HEK293 (cell line): ENCODE measurements around the gene PRAC1.
A peak's percentile ranks its signal among the peaks of the same experiment; 100 is the strongest.

Source experiments
- CTCF ChIA-PET: fragments of 350-600 bp; formaldehyde crosslinking; extraction: SDS; loops from one replicate; lab custom pipeline; 2021; ENCODE audit warnings: antibody characterized with exemption; lab: Yijun Ruan, JAX
- POLR2A ChIA-PET: fragments of 300-600 bp; formaldehyde crosslinking; extraction: SDS; loops from one replicate; lab custom pipeline; 2020; ENCODE audit warnings: antibody characterized with exemption, inconsistent platforms; lab: Yijun Ruan, JAX
- H3K27ac ChIP-seq: fragments of 200-500 bp; sonication (Bioruptor generic); 2 replicates; pipeline ENCODE4 v1.5.1; 2014; ENCODE audit warnings: low read depth, low read length, control low read depth, inconsistent platforms; ENCODE audit errors: extremely low read depth
- H3K36me3 ChIP-seq, 2 experiments: fragments of 200-500 bp in 1 of 2; sonication (Bioruptor generic) in 1 of 2; 1 replicate in 1 of 2; 2 replicates in 1 of 2; pipeline ENCODE4 v1.5.1; 2014 to 2017; ENCODE audit warnings: inconsistent platforms in 2 of 2, low read length in 2 of 2; ENCODE audit not compliant: control insufficient read depth in 2 of 2, insufficient read depth in 1 of 2
- H3K4me1 ChIP-seq: fragments of 200-500 bp; sonication (Bioruptor generic); 2 replicates; pipeline ENCODE4 v1.5.1; 2014; ENCODE audit warnings: mild to moderate bottlenecking, low read length, inconsistent platforms; ENCODE audit not compliant: control insufficient read depth, insufficient read depth
- H3K4me3 ChIP-seq: 2 replicates; pipeline ENCODE4 v1.5.1; 2011; ENCODE audit warnings: low read depth, mild to moderate bottlenecking, control low read depth, low read length, moderate library complexity
- H3K9me3 ChIP-seq: fragments of 200-500 bp; sonication (Bioruptor generic); 2 replicates; pipeline ENCODE4 v1.5.1; 2014; ENCODE audit warnings: low read depth, low read length, inconsistent platforms; ENCODE audit not compliant: control insufficient read depth, insufficient read depth
- GLIS1 ChIP-seq: fragments of 450-650 bp; formaldehyde crosslinking; IDR thresholded peaks from 2 replicates; pipeline ENCODE4 v1.5.1; 2016; ENCODE audit warnings: missing biosample characterization, missing genetic modification characterization
- GLIS2 ChIP-seq: fragments of 450-650 bp; formaldehyde crosslinking; IDR thresholded peaks from 2 replicates; pipeline ENCODE4 v1.5.1; 2016; ENCODE audit warnings: missing biosample characterization, missing genetic modification characterization
- IKZF3 ChIP-seq: fragments of 450-650 bp; IDR thresholded peaks from 2 replicates; pipeline ENCODE4 v1.5.0; 2018; ENCODE audit warnings: missing biosample characterization, mild to moderate bottlenecking, missing genetic modification characterization, moderate library complexity
- KLF10 ChIP-seq: fragments of 450-650 bp; IDR thresholded peaks from 2 replicates; pipeline ENCODE4 v1.5.1; 2018; ENCODE audit warnings: missing biosample characterization, mild to moderate bottlenecking, missing genetic modification characterization
- PBX3 ChIP-seq: sonication (generic); formaldehyde crosslinking; IDR thresholded peaks from 2 replicates; pipeline ENCODE4 v1.8.1; 2022; ENCODE audit warnings: mild to moderate bottlenecking, moderate library complexity, missing genetic modification reagents
- PRDM6 ChIP-seq: fragments of 450-650 bp; formaldehyde crosslinking; IDR thresholded peaks from 2 replicates; pipeline ENCODE4 v1.5.1; 2017; ENCODE audit warnings: missing biosample characterization, missing genetic modification characterization
- SP7 ChIP-seq: fragments of 450-650 bp; formaldehyde crosslinking; IDR thresholded peaks from 2 replicates; pipeline ENCODE4 v1.5.1; 2016; ENCODE audit warnings: missing biosample characterization, missing genetic modification characterization
- YY1 ChIP-seq: fragments of 450-650 bp; formaldehyde crosslinking; IDR thresholded peaks from 2 replicates; pipeline ENCODE4 v1.5.1; 2018; ENCODE audit warnings: missing biosample characterization, missing genetic modification characterization
- ZBTB48 ChIP-seq: fragments of 450-650 bp; formaldehyde crosslinking; IDR thresholded peaks from 2 replicates; pipeline ENCODE4 v1.5.1; 2016; ENCODE audit warnings: missing biosample characterization, missing genetic modification characterization
- ZBTB7A ChIP-seq: fragments of 450-650 bp; formaldehyde crosslinking; IDR thresholded peaks from 2 replicates; pipeline ENCODE4 v1.5.1; 2016; ENCODE audit warnings: low read depth, missing biosample characterization, missing genetic modification characterization
- ZEB2 ChIP-seq: fragments of 450-650 bp; formaldehyde crosslinking; IDR thresholded peaks from 2 replicates; pipeline ENCODE4 v1.5.1; 2016; ENCODE audit warnings: missing biosample characterization, missing genetic modification characterization
- ZNF121 ChIP-seq: fragments of 450-650 bp; formaldehyde crosslinking; IDR thresholded peaks from 2 replicates; pipeline ENCODE4 v1.5.1; 2016; ENCODE audit warnings: missing biosample characterization, missing genetic modification characterization
- ZNF140 ChIP-seq: fragments of 450-650 bp; formaldehyde crosslinking; IDR thresholded peaks from 2 replicates; pipeline ENCODE4 v1.5.1; 2016; ENCODE audit warnings: missing biosample characterization, missing genetic modification characterization
- ZNF16 ChIP-seq: fragments of 450-650 bp; formaldehyde crosslinking; IDR thresholded peaks from 2 replicates; pipeline ENCODE4 v1.5.1; 2016; ENCODE audit warnings: low read depth, missing biosample characterization, missing genetic modification characterization
- ZNF221 ChIP-seq: fragments of 450-650 bp; formaldehyde crosslinking; IDR thresholded peaks from 2 replicates; pipeline ENCODE4 v1.5.1; 2017; ENCODE audit warnings: missing biosample characterization, missing genetic modification characterization, borderline replicate concordance
- ZNF37A ChIP-seq: fragments of 450-650 bp; IDR thresholded peaks from 2 replicates; pipeline ENCODE4 v1.5.1; 2018; ENCODE audit warnings: missing biosample characterization, missing genetic modification characterization
- ZNF423 ChIP-seq: fragments of 450-650 bp; formaldehyde crosslinking; IDR thresholded peaks from 2 replicates; pipeline ENCODE4 v1.5.1; 2016; ENCODE audit warnings: missing biosample characterization, missing genetic modification characterization
- ZNF624 ChIP-seq: fragments of 450-650 bp; formaldehyde crosslinking; IDR thresholded peaks from 2 replicates; pipeline ENCODE4 v1.5.1; 2017; ENCODE audit warnings: missing biosample characterization, missing genetic modification characterization
- ZNF629 ChIP-seq: fragments of 450-650 bp; formaldehyde crosslinking; IDR thresholded peaks from 2 replicates; pipeline ENCODE4 v1.5.1; 2017; ENCODE audit warnings: missing biosample characterization, missing genetic modification characterization
- ZNF660 ChIP-seq: fragments of 450-650 bp; IDR thresholded peaks from 2 replicates; pipeline ENCODE4 v1.5.1; 2018; ENCODE audit warnings: missing biosample characterization, mild to moderate bottlenecking, missing genetic modification characterization
- ZNF768 ChIP-seq: fragments of 450-650 bp; formaldehyde crosslinking; IDR thresholded peaks from 2 replicates; pipeline ENCODE4 v1.5.1; 2018; ENCODE audit warnings: missing biosample characterization, mild to moderate bottlenecking, missing genetic modification characterization
- ZSCAN30 ChIP-seq: fragments of 450-650 bp; IDR thresholded peaks from 2 replicates; pipeline ENCODE4 v1.5.1; 2018; ENCODE audit warnings: missing biosample characterization, mild to moderate bottlenecking, missing genetic modification characterization, moderate library complexity
- TF ChIP-seq, protein P1 (sequence below): fragments of 450-650 bp; formaldehyde crosslinking; IDR thresholded peaks from 2 replicates; pipeline ENCODE4 v1.5.1; 2016; ENCODE audit warnings: missing biosample characterization, missing genetic modification characterization
- TF ChIP-seq, protein P2 (sequence below): fragments of 450-650 bp; formaldehyde crosslinking; IDR thresholded peaks from 2 replicates; pipeline ENCODE4 v1.5.1; 2016; ENCODE audit warnings: missing biosample characterization, missing genetic modification characterization
- TF ChIP-seq, protein P3 (sequence below): fragments of 450-650 bp; formaldehyde crosslinking; IDR thresholded peaks from 2 replicates; pipeline ENCODE4 v1.5.1; 2016; ENCODE audit warnings: missing biosample characterization, missing genetic modification characterization

The PRAC1 gene

GRCh38 chr17:48679385-48680096 lies 42.8 kb downstream of the PRAC1 start (continued):
- peak; percentile 59; the same call in 1 of the 2 replicates for TF ChIP-seq PRDM6 (tag by site-specific recombination)
- TF ChIP-seq ZBTB7A (tag by site-specific recombination), result no peak
- no peak for TF ChIP-seq ZNF624
- peak; percentile 55 for TF ChIP-seq ZNF629 (tag by site-specific recombination)
- peak; percentile 100 for TF ChIP-seq SP7 (tag by site-specific recombination)

DNA sequence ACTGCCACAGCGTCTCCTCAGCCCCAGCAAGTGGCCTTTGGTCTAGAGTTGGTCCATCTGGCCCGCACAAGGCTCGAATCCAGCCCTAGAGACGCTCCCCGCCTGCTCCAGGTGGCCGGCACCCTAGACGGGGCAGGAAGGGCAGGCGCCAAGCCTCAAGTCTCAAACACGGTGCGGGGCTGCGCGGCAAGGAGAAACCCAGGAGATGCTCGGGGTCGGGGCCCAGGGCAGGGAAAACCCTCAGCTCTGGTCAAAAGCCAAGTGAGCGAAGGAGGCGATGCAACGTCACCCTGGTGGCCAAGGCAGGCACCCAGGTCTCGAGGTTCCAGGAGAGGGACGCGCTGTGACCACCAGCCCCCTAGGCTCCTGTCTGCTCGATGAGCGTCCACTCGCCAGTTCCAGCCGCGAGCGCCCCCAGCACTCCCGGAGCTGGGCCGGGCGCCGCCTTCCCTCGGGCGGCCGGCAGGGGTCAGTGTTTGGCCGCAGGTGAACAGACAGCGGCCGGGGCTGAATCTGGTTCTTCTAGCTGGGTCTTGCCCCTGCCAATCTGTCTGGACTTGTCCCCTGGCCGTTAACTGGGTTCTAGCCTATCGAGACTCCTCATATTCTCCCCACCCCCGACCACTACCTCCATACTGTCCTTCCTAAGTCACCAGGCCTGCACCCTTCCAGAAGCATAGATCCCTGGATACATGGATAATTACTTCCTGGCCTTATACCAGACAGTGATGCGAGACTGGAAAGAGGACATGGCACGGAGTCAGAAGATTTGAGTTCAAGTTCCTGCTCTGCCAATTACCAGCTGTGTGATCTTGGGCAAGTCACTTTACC lies 44.0 kb downstream of the PRAC1 start:
- H3K27ac ChIP-seq, result no peak overlapping the region
- H3K36me3 ChIP-seq, result no peaks in the 10 kb centered on the region
- no peak overlapping the region for H3K4me3 ChIP-seq
- no peaks in the 10 kb centered on the region for H3K9me3 ChIP-seq
- no peaks in the 10 kb centered on the region for H3K4me1 ChIP-seq
- CTCF ChIA-PET, result interaction anchor here (0.5 to 17.1 kb wide), 67 partner anchors 9 to 1007 kb away, joined by 3 to 365 read pairs (median 6); partner anchors contain the start of genes ATP5MC1, HOXB13, HOXB9 and PRAC2
- POLR2A ChIA-PET, result interaction anchor here (0.8 to 2.1 kb wide), 6 partner anchors 32 to 206 kb away, joined by 3 to 7 read pairs (median 6); partner anchors contain the start of gene HOXB13
- TF ChIP-seq ZSCAN30 (tag by site-specific recombination) (peak; percentile 83; the same call in 1 of the 2 replicates), ZNF16 (tag by site-specific recombination) (no peak), ZBTB48 (peak; percentile 37; the same call in 1 of the 2 replicates), ZNF140 (tag by site-specific recombination) (no peak), GLIS1 (tag by site-specific recombination) (0 out of 2 replicates have a peak, but pooled peaks have one; percentile 21), ZEB2 (tag by site-specific recombination) (0 out of 2 replicates have a peak, but pooled peaks have one; percentile 35), ZNF121 (tag by site-specific recombination) (no peak), IKZF3 (tag by site-specific recombination) (no peak), GLIS2 (tag by site-specific recombination) (peak; percentile 40; the same call in 1 of the 2 replicates), KLF10 (tag by site-specific recombination) (peak; percentile 38; the same call in 1 of the 2 replicates), ZNF423 (peak; percentile 10; the same call in 1 of the 2 replicates), ZNF221 (no peak), PBX3 (CRISPR knock-in tag) (0 out of 2 replicates have a peak, but pooled peaks have one; percentile 53), YY1 (tag by site-specific recombination) (no peak), ZNF660 (tag by site-specific recombination) (0 out of 2 replicates have a peak, but pooled peaks have one; percentile 39), ZNF768 (tag by site-specific recombination) (no peak; the same call in 1 of the 2 replicates), ZNF37A (no peak)
- TF ChIP-seq, protein P1, sequence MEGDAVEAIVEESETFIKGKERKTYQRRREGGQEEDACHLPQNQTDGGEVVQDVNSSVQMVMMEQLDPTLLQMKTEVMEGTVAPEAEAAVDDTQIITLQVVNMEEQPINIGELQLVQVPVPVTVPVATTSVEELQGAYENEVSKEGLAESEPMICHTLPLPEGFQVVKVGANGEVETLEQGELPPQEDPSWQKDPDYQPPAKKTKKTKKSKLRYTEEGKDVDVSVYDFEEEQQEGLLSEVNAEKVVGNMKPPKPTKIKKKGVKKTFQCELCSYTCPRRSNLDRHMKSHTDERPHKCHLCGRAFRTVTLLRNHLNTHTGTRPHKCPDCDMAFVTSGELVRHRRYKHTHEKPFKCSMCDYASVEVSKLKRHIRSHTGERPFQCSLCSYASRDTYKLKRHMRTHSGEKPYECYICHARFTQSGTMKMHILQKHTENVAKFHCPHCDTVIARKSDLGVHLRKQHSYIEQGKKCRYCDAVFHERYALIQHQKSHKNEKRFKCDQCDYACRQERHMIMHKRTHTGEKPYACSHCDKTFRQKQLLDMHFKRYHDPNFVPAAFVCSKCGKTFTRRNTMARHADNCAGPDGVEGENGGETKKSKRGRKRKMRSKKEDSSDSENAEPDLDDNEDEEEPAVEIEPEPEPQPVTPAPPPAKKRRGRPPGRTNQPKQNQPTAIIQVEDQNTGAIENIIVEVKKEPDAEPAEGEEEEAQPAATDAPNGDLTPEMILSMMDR, result peak; percentile 98
- TF ChIP-seq, protein P2, sequence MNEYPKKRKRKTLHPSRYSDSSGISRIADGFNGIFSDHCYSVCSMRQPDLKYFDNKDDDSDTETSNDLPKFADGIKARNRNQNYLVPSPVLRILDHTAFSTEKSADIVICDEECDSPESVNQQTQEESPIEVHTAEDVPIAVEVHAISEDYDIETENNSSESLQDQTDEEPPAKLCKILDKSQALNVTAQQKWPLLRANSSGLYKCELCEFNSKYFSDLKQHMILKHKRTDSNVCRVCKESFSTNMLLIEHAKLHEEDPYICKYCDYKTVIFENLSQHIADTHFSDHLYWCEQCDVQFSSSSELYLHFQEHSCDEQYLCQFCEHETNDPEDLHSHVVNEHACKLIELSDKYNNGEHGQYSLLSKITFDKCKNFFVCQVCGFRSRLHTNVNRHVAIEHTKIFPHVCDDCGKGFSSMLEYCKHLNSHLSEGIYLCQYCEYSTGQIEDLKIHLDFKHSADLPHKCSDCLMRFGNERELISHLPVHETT (tag by site-specific recombination), result no peak
- TF ChIP-seq, protein P3, sequence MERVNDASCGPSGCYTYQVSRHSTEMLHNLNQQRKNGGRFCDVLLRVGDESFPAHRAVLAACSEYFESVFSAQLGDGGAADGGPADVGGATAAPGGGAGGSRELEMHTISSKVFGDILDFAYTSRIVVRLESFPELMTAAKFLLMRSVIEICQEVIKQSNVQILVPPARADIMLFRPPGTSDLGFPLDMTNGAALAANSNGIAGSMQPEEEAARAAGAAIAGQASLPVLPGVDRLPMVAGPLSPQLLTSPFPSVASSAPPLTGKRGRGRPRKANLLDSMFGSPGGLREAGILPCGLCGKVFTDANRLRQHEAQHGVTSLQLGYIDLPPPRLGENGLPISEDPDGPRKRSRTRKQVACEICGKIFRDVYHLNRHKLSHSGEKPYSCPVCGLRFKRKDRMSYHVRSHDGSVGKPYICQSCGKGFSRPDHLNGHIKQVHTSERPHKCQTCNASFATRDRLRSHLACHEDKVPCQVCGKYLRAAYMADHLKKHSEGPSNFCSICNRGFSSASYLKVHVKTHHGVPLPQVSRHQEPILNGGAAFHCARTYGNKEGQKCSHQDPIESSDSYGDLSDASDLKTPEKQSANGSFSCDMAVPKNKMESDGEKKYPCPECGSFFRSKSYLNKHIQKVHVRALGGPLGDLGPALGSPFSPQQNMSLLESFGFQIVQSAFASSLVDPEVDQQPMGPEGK (tag by site-specific recombination), result peak; percentile 57; the same call in 1 of the 2 replicates
